HG03378 (cell line): ENCODE data around the gene CDYL2.
A peak's percentile ranks its signal among the peaks of the same experiment; 100 is the strongest.
"Not testable (repeated sequence)": the region's sequence is repeated elsewhere in the genome, so short reads cannot be mapped to it uniquely, and the experiment has no call there.

Experiments used
- ATAC-seq: cut with Tn5 transposase; IDR thresholded peaks from one replicate; pipeline ENCODE4 v1.9.1; 2021; ENCODE audit warnings: mild to moderate bottlenecking, moderate library complexity; ENCODE audit not compliant: unreplicated experiment

Gene CDYL2

GRCh38 chr16:80674884-80675283, 129.5 kb downstream of the CDYL2 start:
- ATAC-seq, result no peak

DNA sequence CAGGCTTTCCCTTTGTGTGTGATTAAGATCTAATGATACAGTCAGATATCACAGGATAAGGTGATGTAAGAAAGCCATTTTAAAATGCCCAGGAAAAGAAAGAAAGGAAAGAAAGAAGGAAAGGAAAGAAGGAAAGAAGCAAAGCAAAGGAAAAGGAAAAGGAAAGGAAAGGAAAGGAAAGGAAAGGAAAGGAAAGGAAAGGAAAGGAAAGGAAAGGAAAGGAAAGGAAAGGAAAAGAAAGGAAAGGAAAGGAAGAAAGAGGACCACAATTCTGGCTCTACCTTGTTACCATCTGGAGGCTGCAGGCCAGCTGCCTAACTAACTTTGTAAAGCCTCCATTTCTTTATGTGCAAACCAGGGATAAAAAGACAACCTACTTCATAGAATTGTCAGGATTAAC, 132.0 kb downstream of the CDYL2 start:
- no peak for ATAC-seq

- ATAC-seq, result peak; percentile 62
Observed at GRCh38 chr16:80671281-80671849, 133.0 kb downstream of the CDYL2 start.

- ATAC-seq, result no peak
Observed at GRCh38 chr16:80670170-80670865, 134.1 kb downstream of the CDYL2 start.

DNA sequence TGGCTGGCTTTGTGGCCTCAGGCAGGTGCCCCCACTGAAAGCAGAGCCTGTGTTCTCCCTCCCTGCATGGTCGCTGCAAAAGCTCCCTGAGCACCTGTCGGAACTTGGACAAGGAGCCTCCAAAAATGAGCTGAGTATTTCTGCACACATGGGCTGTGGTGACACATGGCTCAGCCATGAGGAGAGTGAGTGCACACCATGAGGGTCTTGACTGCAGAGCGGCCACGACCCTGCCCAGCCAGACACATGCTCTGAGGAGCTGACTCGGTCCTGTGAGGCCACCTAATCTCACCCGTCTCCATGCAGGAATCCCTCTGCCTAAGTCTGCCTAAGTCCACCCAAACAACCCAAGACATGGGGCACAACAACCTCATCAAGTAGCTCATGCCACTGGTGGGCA, 134.7 kb downstream of the CDYL2 start:
- ATAC-seq, result no peak

DNA sequence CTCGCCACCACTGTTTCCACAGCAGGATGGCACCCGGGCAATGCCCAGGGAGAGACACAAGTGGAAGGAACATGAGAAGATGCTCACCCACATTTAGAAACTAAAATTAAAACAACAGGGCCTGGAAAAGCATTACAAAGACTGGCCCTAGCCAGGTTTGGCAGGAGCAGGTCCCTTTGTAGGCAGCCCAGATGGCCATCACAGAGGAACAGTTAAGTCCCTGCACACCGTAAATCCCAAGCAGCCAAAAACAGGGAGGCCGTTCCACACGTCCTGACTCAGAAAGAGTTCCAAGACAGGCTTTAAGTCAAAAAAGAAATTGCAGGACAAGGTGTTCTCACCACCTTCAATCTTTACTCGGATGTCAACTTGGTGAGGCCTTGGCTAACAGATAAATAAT, 136.5 kb downstream of the CDYL2 start:
- ATAC-seq, result no peak

GRCh38 chr16:80667251-80667560, 137.2 kb downstream of the CDYL2 start:
- ATAC-seq, result no peak

DNA sequence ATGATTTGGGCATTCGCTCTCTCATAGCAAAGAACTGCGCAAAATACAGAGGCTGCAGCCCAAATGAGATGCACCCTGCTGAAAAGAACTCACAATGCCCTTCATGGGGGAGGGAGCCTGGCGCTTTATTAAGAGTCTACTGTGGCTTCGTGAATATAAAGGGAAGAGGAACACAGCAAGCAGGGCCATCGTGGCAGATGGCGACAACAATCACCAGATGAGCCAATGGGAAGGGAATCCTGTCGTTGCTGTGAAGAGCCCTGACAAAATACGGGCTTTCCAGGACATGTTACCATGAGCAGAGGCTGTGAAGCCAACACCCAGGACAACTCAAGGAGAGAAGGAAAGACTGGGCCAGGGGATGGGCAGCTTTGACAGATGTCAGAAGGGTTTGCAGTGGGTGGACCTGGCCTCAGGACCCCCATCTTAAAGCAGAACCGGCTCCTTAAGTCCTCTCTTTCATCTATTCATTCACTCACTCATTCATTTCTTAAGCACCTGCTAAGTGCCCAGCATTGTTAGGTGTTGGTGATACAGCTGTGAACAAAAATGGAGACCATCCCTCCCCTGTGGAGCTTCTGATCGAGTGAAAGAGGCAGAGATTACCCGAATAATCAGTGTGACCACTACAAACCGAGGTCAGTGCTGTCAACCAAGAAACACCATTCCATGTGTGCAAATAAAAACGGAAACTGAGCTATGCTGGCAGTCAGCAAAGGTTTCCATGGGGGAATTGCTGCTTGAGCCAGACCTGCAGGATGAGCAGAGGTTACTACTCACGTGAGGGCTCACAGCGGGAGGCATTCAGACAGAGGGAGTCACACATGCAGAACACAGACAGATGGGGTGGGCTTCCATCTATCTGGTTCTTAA, 137.8 kb downstream of the CDYL2 start:
- no peak for ATAC-seq

DNA sequence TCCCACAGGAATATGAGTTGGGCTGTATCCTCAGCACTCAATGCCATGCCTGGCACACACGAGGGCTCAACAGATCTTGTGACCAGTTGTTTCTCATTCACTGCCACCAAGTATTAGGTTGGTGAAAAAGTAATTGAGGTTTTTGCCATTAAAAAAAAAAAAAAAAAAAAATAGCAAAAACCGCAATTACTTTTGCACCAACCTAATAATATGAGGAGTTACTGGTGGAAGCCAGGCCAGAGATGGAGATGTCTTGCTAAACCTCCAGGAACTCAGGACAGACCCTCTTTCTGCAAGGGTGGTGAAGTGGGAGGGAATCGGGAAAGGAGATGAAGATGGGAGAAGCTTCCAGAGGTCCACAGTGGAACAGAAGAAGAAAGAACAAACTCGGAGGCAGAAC, 139.0 kb downstream of the CDYL2 start:
- ATAC-seq, result no peak

DNA sequence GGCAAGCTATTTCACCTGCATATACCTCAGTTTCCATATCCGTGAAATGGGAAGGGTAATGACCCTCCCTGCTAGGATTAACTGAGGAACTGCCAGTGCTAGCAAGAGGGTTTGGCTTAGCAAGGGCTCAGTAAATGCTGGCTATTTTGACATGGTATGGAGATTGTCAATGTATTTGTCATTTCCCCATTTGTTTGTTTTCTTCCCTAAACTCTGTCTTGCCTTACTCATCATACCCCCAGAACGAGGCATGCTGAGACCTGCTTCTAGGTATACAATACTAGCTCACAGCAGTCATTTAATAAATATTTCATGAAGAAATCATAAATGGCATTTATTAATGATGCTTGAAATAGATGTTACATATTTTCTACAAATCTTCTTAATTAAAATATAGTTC, 139.6 kb downstream of the CDYL2 start:
- ATAC-seq, result no peak

- no peak for ATAC-seq
Observed at GRCh38 chr16:80664226-80664625, 140.2 kb downstream of the CDYL2 start.

DNA sequence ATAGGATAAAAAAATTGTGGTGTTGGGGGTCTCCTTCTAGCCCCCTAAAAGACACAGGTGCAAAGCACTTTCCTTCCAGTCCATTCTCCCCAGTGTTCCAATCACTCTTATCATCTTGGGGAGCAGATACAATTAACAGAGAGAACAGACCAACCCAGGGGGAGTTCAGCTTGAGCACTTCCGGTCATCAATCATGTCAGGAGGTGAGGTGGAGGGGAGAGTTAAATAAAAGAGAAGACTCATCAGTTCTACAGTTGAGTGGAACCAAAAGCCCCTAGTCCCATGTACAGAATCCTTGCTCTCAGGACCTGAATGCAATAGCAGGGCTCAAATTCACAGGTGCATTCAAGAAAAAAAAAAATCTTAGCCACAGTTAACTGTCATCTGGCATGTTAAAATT, 141.3 kb downstream of the CDYL2 start:
- no peak for ATAC-seq

- no peak for ATAC-seq
Observed at GRCh38 chr16:80659865-80660264, 144.5 kb downstream of the CDYL2 start.

DNA sequence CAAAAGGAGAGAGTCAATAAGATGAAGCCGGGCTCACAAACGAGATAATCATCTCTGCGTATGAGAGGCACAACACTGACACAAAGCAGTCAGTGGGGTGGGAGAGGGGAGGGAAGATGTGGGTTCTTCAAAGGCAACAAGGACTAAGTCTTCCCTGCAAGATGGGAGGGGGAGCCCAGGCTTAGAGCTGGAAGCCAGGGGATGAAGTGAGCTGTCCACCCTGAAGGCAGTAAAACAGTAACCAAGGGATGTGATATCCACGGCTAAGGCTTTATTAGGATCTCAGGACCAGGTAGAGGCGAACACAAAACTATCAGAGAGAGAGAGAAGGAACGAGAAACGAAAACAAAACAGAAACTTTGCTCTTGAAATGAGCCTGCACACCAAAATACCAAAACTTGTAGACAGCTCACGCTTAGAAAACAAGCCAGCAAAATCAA, 147.7 kb downstream of the CDYL2 start:
- peak; percentile 94 for ATAC-seq

DNA sequence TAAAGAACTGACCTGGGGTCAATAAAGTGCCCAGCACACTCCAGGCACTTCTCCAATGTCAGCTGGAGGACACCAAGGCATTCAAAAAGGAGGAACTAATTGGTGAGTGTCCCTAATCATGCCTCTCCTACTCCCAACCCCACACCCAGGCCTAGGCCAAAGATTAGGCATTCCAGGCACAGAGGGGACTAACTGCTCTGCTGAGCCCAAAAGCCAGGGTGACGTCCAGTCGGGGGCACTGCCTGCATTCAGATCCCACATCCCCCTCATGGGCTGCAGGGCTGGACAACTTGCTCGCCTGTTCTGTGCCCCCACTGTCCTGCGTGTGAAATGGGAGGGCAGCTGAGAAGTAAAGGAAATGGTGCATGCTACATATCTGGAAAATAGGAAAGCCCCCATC, 148.2 kb downstream of the CDYL2 start:
- ATAC-seq, result no peak

- no peak for ATAC-seq
Observed at GRCh38 chr16:80655751-80656150, 148.6 kb downstream of the CDYL2 start.

- no peak for ATAC-seq
Observed at GRCh38 chr16:80654094-80654862, 150.1 kb downstream of the CDYL2 start.

DNA sequence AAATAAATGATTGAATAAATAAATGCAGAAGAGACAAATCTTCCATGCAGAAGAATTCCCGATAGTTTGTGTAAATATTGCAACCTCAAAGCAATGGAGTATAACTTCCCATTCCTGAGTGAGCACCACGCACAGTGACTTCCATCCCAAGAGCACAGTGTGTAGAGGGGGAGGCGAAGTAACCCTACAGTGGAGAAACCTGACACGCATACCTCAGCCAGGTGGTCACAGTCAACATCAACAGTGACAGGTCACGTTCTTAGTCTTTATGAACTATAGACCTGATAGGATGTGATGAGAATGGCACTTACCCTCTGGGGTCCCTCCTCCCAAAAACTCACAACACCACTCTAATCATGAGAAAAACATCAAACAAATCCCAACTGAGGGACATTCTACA, 152.0 kb downstream of the CDYL2 start:
- no peak for ATAC-seq

- not testable (repeated sequence) for ATAC-seq
Observed at GRCh38 chr16:80650281-80650680, 154.1 kb downstream of the CDYL2 start.

DNA sequence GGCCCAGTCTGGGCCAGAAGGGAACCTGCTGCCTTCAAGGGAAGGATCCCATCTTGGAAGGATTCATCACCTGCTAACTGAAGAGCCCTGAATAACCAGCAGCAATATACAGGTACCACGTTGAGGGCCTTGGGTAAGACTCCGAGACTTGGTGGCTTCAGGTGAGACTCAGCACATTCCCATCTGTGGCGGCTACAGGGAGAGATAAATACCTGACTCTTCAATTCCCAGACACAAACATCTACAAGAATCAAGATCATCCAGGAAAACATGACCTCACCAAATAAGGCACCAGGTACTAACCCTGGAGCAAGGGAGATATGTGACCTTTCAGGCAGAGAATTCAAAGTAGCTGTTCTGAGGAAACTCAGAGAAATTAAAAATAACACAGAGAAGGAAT, 164.1 kb downstream of the CDYL2 start:
- no peak for ATAC-seq

DNA sequence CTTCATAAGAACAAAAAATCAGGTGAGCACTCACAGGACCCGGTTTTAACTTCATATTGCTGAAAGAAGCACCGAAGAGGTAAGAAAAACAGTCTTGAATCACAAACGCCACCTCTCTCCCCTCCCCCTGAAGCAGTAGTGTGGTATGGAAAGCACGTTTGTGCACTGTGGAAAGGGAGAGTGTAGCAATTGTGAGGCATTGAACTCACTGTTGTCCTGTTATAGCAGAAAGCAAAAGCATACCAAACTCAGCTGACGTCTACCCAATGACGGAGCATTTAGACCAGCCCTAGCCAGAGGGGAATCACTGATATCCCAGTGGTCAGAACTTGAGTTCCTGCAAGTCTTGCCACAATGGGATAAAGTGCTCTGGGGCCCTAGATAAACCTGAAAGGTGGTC, 164.8 kb downstream of the CDYL2 start:
- ATAC-seq, result no peak
